ENCODE measurements around the gene TECPR1.

TECPR1 gene

GRCh38 chr7:98217623-98218582 lies 34.1 kb downstream of the TECPR1 start:
- no peak for TF ChIP-seq CTCF (IDR thresholded peaks at IDR 0.05; ENCODE audit: insufficient read depth, missing control alignments)
- DNase-seq (ENCODE audit: insufficient read length, low spot score) (no peak), FAIRE-seq (no peak)

GRCh38 chr7:98216941-98217622 lies 35.0 kb downstream of the TECPR1 start:
- no peak for DNase-seq (ENCODE audit: insufficient read length, low spot score)
- FAIRE-seq = no peak
- TF ChIP-seq CTCF (IDR thresholded peaks at IDR 0.05; ENCODE audit: insufficient read depth, missing control alignments) = no peak

GRCh38 chr7:98215561-98216495 lies 36.2 kb downstream of the TECPR1 start:
- TF ChIP-seq CTCF (IDR thresholded peaks at IDR 0.05; ENCODE audit: insufficient read depth, missing control alignments) = no peak
- no peak for FAIRE-seq
- DNase-seq (ENCODE audit: insufficient read length, low spot score) = no peak

GRCh38 chr7:98214811-98215321 lies 37.2 kb downstream of the TECPR1 start:
- DNase-seq (ENCODE audit: insufficient read length, low spot score) = no peak
- no peak for TF ChIP-seq CTCF (IDR thresholded peaks at IDR 0.05; ENCODE audit: insufficient read depth, missing control alignments)
- FAIRE-seq = no peak

GRCh38 chr7:98213888-98214810 lies 37.9 kb downstream of the TECPR1 start:
- no peak for TF ChIP-seq CTCF (IDR thresholded peaks at IDR 0.05; ENCODE audit: insufficient read depth, missing control alignments)
- DNase-seq (ENCODE audit: insufficient read length, low spot score) (no peak), FAIRE-seq (no peak)

Measured in D721Med (cell line).